HG03469 (cell line): Measurements from ENCODE around the gene ZMYM2.
A peak's percentile ranks its signal among the peaks of the same experiment; 100 is the strongest.
"Not testable (repeated sequence)": the region's sequence is repeated elsewhere in the genome, so short reads cannot be mapped to it uniquely, and the experiment has no call there.

Experiments
- ATAC-seq: cut with Tn5 transposase; IDR thresholded peaks from one replicate; pipeline ENCODE4 v1.9.1; 2021; ENCODE audit warnings: mild to moderate bottlenecking, moderate library complexity, moderate number of reproducible peaks; ENCODE audit not compliant: unreplicated experiment

Gene ZMYM2

DNA sequence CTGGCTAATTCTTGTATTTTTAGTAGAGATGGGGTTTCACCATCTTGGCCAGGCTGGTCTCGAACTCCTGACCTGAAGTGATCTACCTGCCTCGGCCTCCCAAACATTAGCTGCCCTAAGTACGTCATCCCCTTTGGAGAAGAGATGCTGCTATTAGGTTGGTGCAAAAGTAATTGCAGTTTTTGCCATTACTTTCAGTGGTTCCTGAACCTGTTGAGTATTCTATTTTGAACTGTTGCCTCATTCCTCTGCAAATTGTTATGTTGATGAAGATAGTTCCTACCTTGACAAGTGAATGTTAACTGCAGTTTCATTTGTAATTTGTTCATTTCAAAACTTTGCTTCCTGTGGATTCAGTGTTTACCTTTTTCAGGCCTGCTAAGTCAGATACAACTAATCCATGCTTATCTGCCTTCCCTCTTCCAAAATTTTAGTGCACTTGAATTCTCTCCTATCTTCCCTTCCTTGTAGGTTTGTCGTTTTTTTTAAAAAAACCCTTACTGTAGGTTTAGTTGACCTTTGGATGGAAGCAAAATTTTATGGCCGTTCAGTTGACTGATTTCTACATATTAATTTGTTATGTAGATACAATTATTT, 24.0 kb downstream of the ZMYM2 start:
- no peak for ATAC-seq

DNA sequence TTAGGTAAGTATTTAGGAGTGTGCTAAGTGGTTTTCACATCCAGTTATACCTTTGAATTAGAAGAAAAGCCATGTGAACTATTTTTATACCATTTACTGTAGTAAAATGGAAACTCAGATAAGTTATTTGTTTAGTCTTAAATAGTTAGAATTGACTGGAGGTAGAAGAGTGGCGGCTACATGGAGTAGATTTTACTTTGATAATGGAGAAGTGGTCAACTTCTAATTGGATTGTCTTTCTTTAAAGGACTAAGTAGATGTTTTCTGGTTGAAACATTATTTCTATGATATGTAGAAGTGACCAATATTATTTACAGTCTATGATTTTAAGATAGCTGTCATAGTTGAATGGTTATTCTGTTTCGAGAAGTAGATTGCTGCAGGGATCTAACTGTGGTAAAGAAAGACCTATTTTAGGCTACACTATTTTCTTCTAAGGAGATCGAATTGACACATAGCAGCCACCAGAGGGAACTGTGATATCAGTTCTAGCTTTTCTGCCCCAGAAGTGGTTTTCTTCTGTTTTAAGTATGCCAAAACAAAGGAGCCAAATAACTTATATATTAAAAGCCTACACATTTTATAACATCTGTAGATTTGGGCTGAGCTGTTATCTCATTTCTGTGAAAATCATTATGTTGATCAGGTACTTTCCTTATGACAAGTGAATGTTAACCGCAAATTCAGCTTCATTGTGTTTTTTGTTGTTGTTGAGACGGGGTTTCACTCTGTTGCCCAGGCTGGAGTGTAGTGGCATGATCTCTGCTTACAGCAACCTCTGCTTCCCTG, 26.1 kb downstream of the ZMYM2 start:
- peak; percentile 75 for ATAC-seq

DNA sequence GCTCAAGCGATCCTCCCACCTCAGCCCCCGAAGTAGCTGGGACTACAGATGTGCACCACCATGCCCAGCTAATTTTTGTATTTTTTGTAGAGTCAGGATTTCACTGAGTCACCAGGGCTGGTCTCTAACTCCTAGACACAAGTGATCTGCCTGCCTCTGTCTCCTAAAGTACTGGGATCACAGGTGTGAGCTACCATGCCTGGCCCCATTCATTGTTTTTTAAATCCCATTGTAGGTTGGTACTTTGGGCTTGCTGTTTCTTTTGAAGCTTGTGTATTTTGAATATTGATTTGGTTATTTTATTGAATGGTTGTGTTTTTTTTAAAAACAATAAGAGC, 26.7 kb downstream of the ZMYM2 start:
- no peak for ATAC-seq

DNA sequence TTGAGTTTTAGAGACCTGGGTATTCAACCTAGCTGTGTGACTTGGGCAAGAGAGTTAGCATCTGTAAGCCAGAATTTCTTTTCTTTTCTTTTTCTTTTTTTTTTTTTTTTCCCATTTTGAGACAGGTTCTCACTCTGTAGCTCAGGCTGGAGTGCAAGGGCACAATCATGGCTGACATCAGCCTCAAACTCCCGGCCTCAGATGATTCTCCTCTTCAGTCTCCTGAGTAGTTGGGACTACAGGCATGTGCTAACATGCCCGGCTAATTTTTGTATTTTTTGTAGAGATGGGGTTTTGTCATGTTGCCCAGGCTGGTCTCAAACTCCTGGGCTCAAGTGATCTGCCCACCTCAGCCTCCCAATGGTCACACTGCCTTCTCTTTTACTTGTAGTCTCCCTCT, 33.0 kb downstream of the ZMYM2 start:
- ATAC-seq = no peak

DNA sequence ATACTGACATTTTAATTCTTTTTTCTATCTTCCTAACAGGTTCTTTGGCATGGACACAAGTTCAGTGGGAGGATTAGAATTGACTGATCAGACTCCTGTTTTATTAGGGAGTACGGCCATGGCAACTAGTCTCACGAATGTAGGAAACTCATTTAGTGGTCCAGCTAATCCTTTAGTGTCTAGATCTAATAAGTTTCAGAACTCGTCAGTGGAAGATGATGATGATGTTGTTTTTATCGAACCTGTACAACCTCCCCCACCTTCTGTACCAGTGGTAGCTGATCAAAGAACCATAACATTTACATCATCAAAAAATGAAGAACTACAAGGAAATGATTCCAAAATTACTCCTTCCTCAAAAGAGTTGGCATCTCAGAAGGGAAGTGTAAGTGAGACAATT, 34.5 kb downstream of the ZMYM2 start:
- ATAC-seq = no peak

DNA sequence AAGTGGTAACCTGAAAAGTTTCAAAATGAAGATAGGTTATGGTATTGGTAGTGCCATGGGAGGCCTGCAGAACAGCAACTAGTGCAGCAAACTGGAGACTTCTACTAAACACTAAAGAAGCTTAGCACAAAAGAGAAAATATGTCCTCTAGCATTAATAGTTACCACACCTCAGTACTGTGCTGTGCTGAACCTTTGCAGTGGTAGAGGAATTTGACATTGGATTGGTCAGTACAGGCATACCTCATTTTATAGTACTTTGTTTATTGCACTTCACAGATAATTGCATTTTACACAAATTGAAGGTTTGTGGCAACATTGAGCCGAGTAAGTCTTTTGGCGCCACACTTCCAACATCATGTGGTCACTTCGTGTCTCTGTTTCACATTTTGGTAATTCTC, 40.4 kb downstream of the ZMYM2 start:
- ATAC-seq = no peak

DNA sequence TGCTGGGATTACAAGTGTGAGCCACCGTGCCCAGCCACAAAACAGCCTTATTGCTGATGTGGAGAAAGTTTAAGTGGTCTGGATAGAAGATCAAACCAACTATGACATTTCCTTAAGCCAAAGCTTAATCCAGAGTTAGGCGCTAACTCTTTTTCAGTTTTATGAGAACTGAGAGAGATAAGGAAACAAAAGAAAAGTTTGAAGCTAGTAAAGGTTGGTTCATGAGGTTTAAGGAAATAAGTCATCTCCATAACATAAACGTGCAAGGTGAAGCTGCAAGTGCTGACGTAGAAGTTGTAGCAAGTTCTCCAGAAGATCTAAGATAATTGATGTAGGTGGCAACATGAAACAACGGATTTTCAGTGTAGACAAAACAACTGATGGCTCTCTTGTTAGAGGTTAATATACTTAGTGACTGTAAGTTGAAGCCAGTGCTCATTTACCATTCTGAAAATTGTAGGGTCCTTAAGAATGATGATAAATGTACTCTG, 41.6 kb downstream of the ZMYM2 start:
- no peak for ATAC-seq

DNA sequence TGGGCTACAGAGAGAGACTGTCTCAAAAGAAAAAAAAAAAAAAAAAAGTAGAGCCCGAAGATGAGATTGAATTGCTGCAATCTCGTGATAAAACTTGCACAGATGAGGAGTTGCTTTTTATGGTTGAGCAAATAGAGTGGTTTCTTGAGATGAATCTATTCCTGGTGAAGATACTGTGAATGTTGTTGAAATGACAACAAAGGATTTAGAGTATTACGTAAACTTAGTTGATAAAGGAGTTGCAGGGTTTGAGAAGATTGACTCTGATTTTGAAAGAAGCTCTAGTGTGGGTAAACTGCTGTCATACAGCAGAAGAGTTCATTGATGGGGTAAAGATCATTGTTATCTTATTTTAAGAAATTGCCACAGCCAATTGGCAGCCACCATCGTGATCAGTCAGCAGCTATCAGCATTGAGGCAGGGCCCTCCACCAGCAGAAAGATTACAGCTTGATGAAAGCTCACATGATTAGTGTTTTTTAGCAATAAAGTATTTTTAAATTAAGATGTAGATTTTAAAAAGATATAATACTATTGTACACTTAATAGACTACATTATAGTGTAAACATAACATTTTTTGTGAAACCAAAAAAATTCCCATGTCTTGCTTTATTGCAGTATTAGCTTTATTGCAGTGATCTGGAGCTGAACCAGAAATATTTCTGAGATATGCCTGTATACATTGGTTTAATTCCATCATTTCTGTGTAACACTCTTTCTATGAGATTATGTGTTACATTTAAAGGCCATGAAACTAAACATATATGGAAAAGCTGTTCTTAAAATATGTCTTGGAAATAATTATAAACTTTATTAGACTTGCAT, 43.1 kb downstream of the ZMYM2 start:
- no peak for ATAC-seq

DNA sequence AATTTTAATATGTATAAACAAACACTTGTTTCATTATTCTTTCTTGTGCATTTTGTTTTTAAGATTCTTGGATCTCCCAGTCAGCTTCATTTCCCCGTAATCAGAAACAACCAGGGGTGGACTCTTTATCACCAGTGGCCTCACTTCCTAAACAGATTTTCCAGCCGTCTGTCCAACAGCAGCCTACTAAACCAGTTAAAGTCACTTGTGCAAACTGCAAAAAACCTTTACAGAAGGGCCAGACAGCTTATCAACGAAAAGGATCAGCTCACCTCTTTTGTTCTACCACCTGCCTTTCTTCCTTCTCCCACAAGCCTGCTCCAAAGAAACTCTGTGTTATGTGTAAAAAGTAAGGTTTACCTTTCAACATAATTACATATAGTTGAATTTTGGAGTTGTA, 44.3 kb downstream of the ZMYM2 start:
- no peak for ATAC-seq

DNA sequence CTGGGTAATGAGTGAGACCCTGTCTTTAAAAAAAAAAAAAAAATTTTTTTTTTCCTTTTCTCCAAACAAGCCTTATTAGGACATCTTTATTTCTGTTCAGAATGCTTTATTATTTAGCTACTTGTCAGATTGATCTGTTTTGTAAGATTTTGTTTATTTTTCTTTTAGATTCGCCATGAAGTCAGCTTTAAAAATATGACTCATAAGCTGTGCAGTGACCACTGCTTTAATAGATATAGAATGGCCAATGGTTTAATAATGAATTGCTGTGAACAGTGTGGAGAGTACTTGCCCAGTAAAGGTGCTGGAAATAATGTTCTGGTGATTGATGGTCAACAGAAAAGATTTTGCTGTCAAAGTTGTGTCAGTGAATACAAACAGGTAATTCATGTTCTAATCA, 47.7 kb downstream of the ZMYM2 start:
- ATAC-seq = no peak

DNA sequence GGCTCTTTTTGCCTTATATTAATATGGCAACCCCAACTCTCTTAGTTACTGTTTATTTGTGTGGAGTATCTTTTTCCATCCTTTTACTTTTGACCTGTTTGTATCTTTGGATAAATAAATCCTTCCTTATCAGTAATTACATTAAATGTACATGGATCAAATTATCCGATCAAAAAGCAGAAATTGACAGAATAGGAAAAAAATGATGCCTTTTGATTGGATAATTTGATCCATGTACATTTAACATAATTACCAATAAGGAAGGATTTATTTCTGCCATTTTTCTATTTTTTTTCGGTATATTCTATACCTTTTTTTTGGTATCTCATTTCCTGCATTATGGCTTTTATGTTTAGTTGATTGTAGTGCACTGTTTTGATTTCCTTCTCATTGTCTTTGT, 57.2 kb downstream of the ZMYM2 start:
- ATAC-seq = no peak

DNA sequence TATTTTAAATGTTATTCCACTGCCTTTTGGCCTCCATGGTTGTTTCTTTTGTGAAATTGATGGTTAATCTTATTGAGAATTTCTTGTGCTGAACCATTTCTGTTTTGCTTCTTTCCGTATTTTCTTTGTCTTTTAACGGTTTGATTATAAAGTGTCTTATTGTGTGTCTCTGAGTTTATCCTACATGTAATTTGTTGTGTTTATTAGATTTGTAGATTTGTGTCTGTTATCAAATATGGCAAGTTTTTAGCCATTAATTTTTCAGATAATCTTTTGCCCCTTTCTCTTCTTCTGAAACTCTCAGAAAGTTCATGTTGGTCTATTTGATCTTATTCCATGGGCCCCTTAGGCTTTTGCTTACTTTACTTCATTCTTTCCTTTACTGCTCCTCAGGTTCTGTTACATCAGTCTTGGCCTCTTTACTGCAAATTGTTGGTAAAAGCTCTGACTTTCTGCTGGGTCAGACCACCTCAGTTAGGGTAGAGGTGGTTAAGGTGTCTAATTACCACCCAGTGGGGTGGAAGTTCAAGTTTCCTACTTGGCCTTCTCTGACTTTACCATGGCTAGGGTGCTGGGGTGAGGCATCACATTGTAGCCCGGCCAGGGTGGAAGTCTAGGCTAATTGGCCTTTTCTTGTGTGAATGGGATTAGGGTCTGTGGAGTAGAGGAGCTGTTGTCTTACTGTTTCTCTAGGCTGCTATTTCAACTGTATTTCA, 58.3 kb downstream of the ZMYM2 start:
- no peak for ATAC-seq

DNA sequence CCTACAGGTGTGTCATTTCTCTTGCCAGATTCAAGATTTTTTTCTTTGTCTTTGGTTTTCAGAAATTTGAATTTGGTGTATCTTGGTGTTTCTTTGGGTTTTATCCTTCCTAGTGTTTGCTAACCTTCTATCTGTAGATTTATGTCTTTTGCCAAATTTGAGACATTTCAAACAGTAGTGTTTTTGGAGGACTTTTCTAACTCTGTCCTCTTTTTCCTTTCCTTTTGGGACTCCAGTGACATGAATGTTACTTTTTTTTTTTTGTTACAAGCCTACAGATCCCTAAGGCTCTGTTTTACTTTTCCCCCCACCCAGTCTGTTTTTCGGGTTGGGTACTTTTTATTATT, 58.8 kb downstream of the ZMYM2 start:
- ATAC-seq = no peak

DNA sequence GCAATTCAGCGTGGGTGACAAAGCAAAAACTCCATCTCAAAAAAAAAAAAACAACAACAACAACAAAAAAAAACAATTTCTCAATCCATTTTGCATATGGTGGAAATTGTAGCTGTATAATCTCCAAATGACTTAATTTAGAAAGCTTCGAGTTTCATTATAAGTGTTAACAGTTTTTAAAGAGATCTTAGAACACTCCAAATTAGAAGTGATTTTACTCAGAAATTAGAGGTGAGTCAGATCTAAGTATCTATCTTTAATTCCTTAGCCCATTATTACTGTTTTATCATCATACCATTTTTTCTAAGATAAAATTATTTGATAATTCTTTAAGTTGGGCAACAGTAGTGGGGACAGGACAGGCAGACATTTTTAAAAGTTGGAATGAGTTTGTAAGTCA, 60.5 kb downstream of the ZMYM2 start:
- ATAC-seq = no peak

DNA sequence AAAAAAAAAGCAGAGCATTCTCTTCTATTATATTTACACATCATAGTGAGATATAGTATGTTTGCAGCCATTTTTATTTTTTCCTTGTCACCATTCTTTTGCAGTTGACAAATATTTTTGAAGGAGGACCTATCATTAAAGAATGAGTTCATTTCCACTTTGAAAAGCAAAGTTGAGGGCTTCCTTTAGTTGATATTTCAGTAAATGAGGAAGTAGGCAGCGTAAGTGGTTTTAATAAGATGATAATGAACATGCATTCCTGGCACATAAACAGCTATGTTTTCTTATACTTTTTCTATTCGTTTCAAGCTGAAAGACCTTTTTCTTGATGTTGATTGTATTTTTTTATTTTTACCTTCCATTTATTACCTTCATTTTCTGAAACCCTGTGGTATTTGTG, 66.2 kb downstream of the ZMYM2 start:
- no peak for ATAC-seq

DNA sequence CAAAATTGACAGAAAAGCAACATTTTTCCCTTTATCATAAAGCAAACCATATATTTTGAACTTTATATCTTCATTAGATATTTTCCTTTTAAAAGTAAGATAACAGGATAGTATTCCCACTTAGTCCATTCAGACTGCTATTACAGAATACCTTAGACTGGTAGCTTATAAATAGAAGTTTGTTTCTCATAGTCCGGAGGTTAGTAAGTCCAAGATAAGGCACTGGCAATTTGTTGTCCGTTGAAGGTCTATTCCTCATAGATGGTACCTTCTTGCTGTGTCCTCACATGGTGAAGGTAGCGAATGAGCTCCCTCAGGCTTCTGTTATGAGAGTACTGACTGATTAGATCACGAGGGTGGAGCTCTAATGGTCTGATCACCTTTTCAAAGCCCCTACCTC, 70.4 kb downstream of the ZMYM2 start:
- no peak for ATAC-seq

DNA sequence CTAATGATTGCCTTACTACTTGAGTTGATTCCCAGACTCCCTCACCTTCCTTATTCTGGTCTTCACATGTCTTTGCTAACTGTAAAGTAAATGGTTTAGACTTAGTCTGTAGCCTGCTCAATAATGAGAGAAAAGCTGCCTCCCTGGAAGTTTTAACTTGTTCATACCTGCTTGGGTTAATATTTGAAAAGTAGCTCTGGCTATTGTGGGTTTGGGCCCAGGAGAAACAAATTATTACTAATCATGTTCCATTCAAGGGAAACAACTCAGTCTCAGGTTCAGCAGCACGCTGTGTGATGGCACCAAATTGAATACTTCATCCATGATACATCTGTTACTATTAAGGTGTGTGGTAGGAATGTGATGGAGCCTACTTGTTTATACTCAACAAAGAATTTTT, 75.0 kb downstream of the ZMYM2 start:
- no peak for ATAC-seq

DNA sequence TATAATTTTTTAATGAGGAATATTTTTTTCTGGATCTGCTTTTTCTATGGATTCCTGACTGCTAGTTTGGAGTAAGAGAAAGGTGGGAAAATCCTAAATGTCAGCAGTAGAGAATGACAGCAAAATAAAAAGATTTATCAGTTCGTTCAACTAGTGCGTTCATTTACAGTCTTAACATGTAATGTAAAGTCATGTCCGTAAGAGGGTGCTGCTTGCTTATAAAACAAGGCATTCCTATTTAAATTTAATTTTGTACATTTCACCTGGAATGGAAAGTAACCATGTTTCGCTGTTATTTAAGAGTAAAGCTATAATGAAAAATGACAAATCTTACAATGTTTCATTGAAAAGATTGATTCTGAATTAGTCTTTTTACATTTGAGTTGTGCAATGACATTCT, 76.6 kb downstream of the ZMYM2 start:
- ATAC-seq = no peak

DNA sequence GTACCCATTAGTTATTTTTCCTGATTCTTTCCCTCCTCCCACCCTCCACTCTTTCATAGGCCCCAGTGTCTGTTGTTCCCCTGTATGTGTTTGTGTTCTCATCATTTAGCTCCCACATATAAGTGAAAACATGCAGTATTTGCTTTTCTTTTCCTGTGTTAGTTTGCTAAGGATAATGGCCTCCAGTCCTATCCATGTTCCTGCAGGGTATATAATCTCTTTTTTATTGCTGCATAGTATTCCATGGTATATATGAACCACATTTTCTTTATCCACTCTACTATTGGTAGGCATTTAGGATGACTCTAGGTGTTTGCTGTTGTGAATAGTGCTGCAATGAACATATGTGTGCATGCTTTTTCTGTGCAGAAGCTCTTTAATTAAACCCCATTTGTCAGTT, 79.4 kb downstream of the ZMYM2 start:
- ATAC-seq = no peak

DNA sequence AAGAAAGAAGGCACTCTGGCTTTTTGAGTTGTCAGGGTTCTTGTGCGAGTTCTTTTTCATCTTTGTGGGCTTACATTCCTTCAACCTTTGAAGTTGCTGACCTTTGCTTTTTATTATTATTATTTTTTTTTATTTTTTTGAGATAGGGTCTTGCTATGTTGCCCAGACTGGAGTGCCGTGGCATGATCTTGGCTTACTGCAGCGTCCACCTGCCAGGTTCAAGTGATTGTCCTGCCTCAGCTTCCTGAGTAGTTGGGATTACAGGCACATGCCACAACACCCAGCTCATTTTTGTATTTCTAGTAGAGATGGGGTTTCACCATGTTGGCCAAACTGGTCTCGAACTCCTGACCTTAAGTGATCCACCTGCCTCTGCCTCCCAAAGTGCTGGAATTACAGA, 84.1 kb downstream of the ZMYM2 start:
- not testable (repeated sequence) for ATAC-seq

DNA sequence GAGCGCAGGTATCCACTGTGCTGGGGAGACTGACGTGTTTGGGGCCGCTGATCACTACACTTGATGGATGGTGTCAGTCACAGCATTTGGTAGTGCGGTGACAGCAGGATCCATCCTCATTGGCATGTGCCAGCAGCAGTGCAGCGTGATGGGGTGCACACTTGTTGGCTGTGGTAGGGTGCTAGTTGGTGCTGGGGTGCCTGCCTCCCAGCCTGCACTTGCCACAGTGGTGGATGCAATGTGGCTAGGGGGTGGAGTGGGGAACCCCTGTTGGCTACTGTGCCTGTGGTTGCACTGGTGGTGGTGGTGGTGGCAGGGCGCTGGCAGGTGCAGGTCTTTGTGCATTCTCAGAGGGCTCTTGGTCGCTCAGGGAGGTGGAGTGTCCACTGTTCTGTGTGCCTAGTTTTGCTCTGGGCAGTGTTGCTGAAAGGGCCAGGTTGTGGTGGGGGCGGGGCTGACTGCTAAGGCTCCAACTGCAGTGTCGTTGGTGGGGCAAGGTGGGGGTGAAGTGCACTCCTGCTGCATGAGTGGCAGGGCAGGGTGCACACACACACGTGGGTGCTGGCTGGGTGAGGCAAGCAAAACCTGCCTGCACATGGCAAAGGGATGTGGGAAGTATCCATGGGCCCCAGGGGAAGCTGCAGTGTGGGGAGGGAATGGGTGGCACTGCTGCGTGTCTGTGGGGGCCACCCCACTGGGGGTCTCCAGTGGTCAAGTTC, 84.8 kb downstream of the ZMYM2 start:
- ATAC-seq = no peak
